Panc1 (cell line): ENCODE results near the gene FRMPD4. TPM values are rescaled to one million over a fixed set of nuclear protein-coding genes. Genes with fewer than 3 reads are reported as not detected.

Source experiments
- ATAC-seq: fragments of 200-7000 bp; cut with Tn5 transposase; 2 replicates; pipeline ENCODE4 v1.9.1; 2020; ENCODE audit warnings: mild to moderate bottlenecking, moderate library complexity
- BruUV-seq: library from RNA; stranded (reverse); fragments of 400-500 nt; replicated peaks from 2 replicates; lab custom pipeline; 2021; lab: Mats Ljungman, UMichigan
- CTCF ChIA-PET: fragments of 300-600 bp; sonication (Branson Sonifier 250); formaldehyde crosslinking; loops from one replicate; lab custom pipeline; 2022; ENCODE audit warnings: antibody characterized with exemption; lab: Charles Lee
- POLR2A ChIA-PET: fragments of 300-600 bp; sonication (Branson Sonifier 250); formaldehyde crosslinking; loops from one replicate; lab custom pipeline; 2022; ENCODE audit warnings: antibody characterized with exemption; lab: Charles Lee
- DNase-seq: peaks from one replicate; pipeline ENCODE4 v3.0.0-alpha.2; 2010; ENCODE audit warnings: low read depth, low spot score
- H3K27ac ChIP-seq: 2 replicates; pipeline ENCODE4 v1.5.1; 2011; ENCODE audit warnings: mild to moderate bottlenecking, low read length, inconsistent platforms
- H3K27me3 ChIP-seq: fragments of 200-500 bp; sonication (Bioruptor generic); 2 replicates; pipeline ENCODE4 v1.6.0; 2014; ENCODE audit warnings: low read length, inconsistent platforms; ENCODE audit not compliant: control insufficient read depth, insufficient read depth
- H3K36me3 ChIP-seq: fragments of 200-500 bp; sonication (Bioruptor generic); 2 replicates; pipeline ENCODE4 v1.5.1; 2014; ENCODE audit warnings: inconsistent platforms, mild to moderate bottlenecking, low read length, moderate library complexity; ENCODE audit not compliant: control insufficient read depth, insufficient read depth
- H3K4me1 ChIP-seq: 2 replicates; pipeline ENCODE4 v1.5.1; 2011; ENCODE audit warnings: inconsistent platforms, mild to moderate bottlenecking, low read length, moderate library complexity; ENCODE audit not compliant: control insufficient read depth, insufficient read depth
- H3K4me3 ChIP-seq, 2 experiments: 2 replicates each; pipeline ENCODE4 v1.5.1; 2011 to 2012; ENCODE audit warnings: low read depth in 2 of 2, low read length in 2 of 2, mild to moderate bottlenecking in 2 of 2, inconsistent platforms in 1 of 2, moderate library complexity in 1 of 2
- H3K9me3 ChIP-seq: fragments of 200-500 bp; sonication (Bioruptor generic); 2 replicates; pipeline ENCODE4 v1.5.1; 2014; ENCODE audit warnings: low read depth, mild to moderate bottlenecking, inconsistent platforms, low read length, moderate library complexity; ENCODE audit not compliant: control insufficient read depth, insufficient read depth
- CTCF ChIP-seq: fragments of 450-650 bp; IDR thresholded peaks from 2 replicates; pipeline ENCODE4 v1.5.1; 2017; ENCODE audit warnings: mild to moderate bottlenecking
- POLR2AphosphoS5 ChIP-seq: IDR thresholded peaks from 2 replicates; pipeline ENCODE4 v1.6.1; 2012; ENCODE audit warnings: mild to moderate bottlenecking, low read depth, low read length, moderate library complexity
- SIN3A ChIP-seq: IDR thresholded peaks from 2 replicates; pipeline ENCODE4 v1.6.1; 2012; ENCODE audit warnings: low read depth, mild to moderate bottlenecking, low read length, moderate library complexity, borderline replicate concordance; ENCODE audit not compliant: insufficient read depth
- TCF7L2 ChIP-seq: IDR thresholded peaks from 2 replicates; pipeline ENCODE4 v1.6.1; 2011; ENCODE audit warnings: mild to moderate bottlenecking, low read depth, low read length, inconsistent platforms
- in situ Hi-C: cut with HindIII; loops from 2 replicates; pipeline ENCODE4 v1.10.0; 2016; ENCODE audit warnings: low sequenced_read_pairs, low pct_unique_long_range_greater_than_20kb
- intact Hi-C: fragments of 100-400 bp; cut with micrococcal nuclease; formaldehyde crosslinking; loops from one replicate; pipeline ENCODE4 v1.10.0; 2022; ENCODE audit not compliant: unreplicated experiment
- total RNA-seq: library from RNA; stranded (reverse); gene quantifications from one replicate; pipeline ENCODE4 v1.2.1, GENCODE V29; 2021; ENCODE audit not compliant: unreplicated experiment
- TF ChIP-seq, protein P1 (sequence below), 2 experiments: IDR thresholded peaks; 2 replicates each; pipeline ENCODE4 v1.6.1; 2011 to 2012; ENCODE audit warnings: low read depth in 2 of 2, control low read depth in 1 of 2, low read length in 1 of 2, mild to moderate bottlenecking in 1 of 2, moderate library complexity in 1 of 2; ENCODE audit not compliant: insufficient read depth in 1 of 2

The FRMPD4 gene
- total RNA-seq, 1 experiment from 2014 or later, result not detected

GRCh38 chrX:12249997-12250396 lies 111.7 kb downstream of the FRMPD4 start:
- DNase-seq (no peak), ATAC-seq (no peak)
- no TSS peak for BruUV-seq
- H3K27me3 ChIP-seq, result no peaks in the 10 kb centered on the region
- CTCF ChIA-PET, result no interaction called here
- POLR2A ChIA-PET, result interaction anchor here (0.6 kb wide), 1 partner anchor 162 kb away, joined by 3 read pairs; no protein-coding TSS in a partner anchor
- no peak overlapping the region for H3K4me3 ChIP-seq
- no peaks in the 10 kb centered on the region for H3K9me3 ChIP-seq
- in situ Hi-C loops (no loop called here), intact Hi-C loops (no loop called here)
- H3K27ac ChIP-seq, result no peak overlapping the region
- no peak for TF ChIP-seq SIN3A
- H3K36me3 ChIP-seq, result no peaks in the 10 kb centered on the region
- H3K4me1 ChIP-seq, result no peaks in the 10 kb centered on the region

GRCh38 chrX:12263211-12263610 lies 124.9 kb downstream of the FRMPD4 start:
- POLR2A ChIA-PET, result no interaction called here
- in situ Hi-C loops, result no loop called here

GRCh38 chrX:12269484-12269883 lies 131.2 kb downstream of the FRMPD4 start:
- CTCF ChIA-PET, result no interaction called here
- intact Hi-C loops, result no loop called here

More at GRCh38 chrX:12263211-12263610, 124.9 kb downstream of the FRMPD4 start:
- DNase-seq (no peak), ATAC-seq (no peak)
- H3K27me3 ChIP-seq, result no peaks in the 10 kb centered on the region
- no peaks in the 10 kb centered on the region for H3K9me3 ChIP-seq
- no peak overlapping the region for H3K4me3 ChIP-seq
- no TSS peak for BruUV-seq
- H3K4me1 ChIP-seq, result no peaks in the 10 kb centered on the region
- TF ChIP-seq TCF7L2 (no peak), CTCF (no peak)
- intact Hi-C loops, result no loop called here
- H3K36me3 ChIP-seq, result no peaks in the 10 kb centered on the region
- CTCF ChIA-PET, result no interaction called here
- no peak overlapping the region for H3K27ac ChIP-seq

More at GRCh38 chrX:12269484-12269883, 131.2 kb downstream of the FRMPD4 start:
- ATAC-seq, result no peak
- Histone ChIP-seq H3K27me3 (no peaks in the 10 kb centered on the region), H3K9me3 (no peaks in the 10 kb centered on the region), H3K36me3 (no peaks in the 10 kb centered on the region), H3K4me1 (no peaks in the 10 kb centered on the region), H3K4me3 (no peak overlapping the region), H3K27ac (no peak overlapping the region)
- POLR2A ChIA-PET, result no interaction called here
- BruUV-seq, result no TSS peak
- in situ Hi-C loops, result no loop called here
- TF ChIP-seq TCF7L2 (no peak), POLR2AphosphoS5 (no peak), CTCF (no peak), SIN3A (no peak)
- TF ChIP-seq, protein P1, sequence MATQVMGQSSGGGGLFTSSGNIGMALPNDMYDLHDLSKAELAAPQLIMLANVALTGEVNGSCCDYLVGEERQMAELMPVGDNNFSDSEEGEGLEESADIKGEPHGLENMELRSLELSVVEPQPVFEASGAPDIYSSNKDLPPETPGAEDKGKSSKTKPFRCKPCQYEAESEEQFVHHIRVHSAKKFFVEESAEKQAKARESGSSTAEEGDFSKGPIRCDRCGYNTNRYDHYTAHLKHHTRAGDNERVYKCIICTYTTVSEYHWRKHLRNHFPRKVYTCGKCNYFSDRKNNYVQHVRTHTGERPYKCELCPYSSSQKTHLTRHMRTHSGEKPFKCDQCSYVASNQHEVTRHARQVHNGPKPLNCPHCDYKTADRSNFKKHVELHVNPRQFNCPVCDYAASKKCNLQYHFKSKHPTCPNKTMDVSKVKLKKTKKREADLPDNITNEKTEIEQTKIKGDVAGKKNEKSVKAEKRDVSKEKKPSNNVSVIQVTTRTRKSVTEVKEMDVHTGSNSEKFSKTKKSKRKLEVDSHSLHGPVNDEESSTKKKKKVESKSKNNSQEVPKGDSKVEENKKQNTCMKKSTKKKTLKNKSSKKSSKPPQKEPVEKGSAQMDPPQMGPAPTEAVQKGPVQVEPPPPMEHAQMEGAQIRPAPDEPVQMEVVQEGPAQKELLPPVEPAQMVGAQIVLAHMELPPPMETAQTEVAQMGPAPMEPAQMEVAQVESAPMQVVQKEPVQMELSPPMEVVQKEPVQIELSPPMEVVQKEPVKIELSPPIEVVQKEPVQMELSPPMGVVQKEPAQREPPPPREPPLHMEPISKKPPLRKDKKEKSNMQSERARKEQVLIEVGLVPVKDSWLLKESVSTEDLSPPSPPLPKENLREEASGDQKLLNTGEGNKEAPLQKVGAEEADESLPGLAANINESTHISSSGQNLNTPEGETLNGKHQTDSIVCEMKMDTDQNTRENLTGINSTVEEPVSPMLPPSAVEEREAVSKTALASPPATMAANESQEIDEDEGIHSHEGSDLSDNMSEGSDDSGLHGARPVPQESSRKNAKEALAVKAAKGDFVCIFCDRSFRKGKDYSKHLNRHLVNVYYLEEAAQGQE (IDR thresholded peaks at IDR 0.05; ENCODE audit: insufficient read depth in 1 of 2, low read depth in 2 of 2, low read length in 1 of 2), result no peak
- no peak for DNase-seq
